SK-N-SH treated with all-trans-retinoic acid at 6 μM for 48 hours (cell line): ENCODE results near the gene OR2S2.

Source experiments
- ATAC-seq: fragments of 200-7000 bp; cut with Tn5 transposase; 3 replicates; pipeline ENCODE4 v1.9.1; 2020; ENCODE audit warnings: mild to moderate bottlenecking, moderate library complexity
- ARNTL ChIP-seq: fragments of 450-650 bp; formaldehyde crosslinking; IDR thresholded peaks from 2 replicates; pipeline ENCODE4 v1.5.0; 2020; ENCODE audit warnings: low read depth, mild to moderate bottlenecking, moderate library complexity, borderline replicate concordance
- BACH2 ChIP-seq: fragments of 250-450 bp; sonication (Bioruptor Pico); IDR thresholded peaks from 2 replicates; pipeline ENCODE4 v1.9.0; 2021; ENCODE audit warnings: mild to moderate bottlenecking, borderline replicate concordance
- CSDC2 ChIP-seq: fragments of 250-450 bp; sonication (Bioruptor Pico); IDR thresholded peaks from 2 replicates; pipeline ENCODE4 v1.5.0; 2020; ENCODE audit warnings: mild to moderate bottlenecking, moderate library complexity
- CSRNP3 ChIP-seq: fragments of 250-450 bp; sonication (Bioruptor Pico); IDR thresholded peaks from 2 replicates; pipeline ENCODE4 v1.5.1; 2021; ENCODE audit warnings: mild to moderate bottlenecking, moderate library complexity
- ESRRG ChIP-seq: fragments of 250-450 bp; sonication (Bioruptor Pico); IDR thresholded peaks from 2 replicates; pipeline ENCODE4 v1.6.1; 2021; ENCODE audit warnings: mild to moderate bottlenecking
- GLIS3 ChIP-seq: fragments of 250-450 bp; sonication (Bioruptor Pico); IDR thresholded peaks from 2 replicates; pipeline ENCODE4 v1.5.0; 2020; ENCODE audit warnings: mild to moderate bottlenecking, moderate library complexity
- ISL1 ChIP-seq: fragments of 250-450 bp; sonication (Bioruptor Pico); IDR thresholded peaks from 2 replicates; pipeline ENCODE4 v2.1.2; 2022; ENCODE audit warnings: mild to moderate bottlenecking, moderate library complexity
- OSR1 ChIP-seq: fragments of 250-450 bp; sonication (Bioruptor Pico); IDR thresholded peaks from 2 replicates; pipeline ENCODE4 v1.8.0; 2022; ENCODE audit warnings: moderate library complexity, mild to moderate bottlenecking, inconsistent platforms
- PATZ1 ChIP-seq: fragments of 250-450 bp; sonication (Bioruptor Pico); IDR thresholded peaks from 2 replicates; pipeline ENCODE4 v1.8.0; 2020; ENCODE audit warnings: mild to moderate bottlenecking, moderate library complexity, borderline replicate concordance
- POU6F1 ChIP-seq: fragments of 250-450 bp; sonication (Bioruptor Pico); IDR thresholded peaks from 2 replicates; pipeline ENCODE4 v1.8.0; 2021; ENCODE audit warnings: low read depth, mild to moderate bottlenecking, moderate library complexity, borderline replicate concordance
- PPARA ChIP-seq: fragments of 250-450 bp; sonication (Bioruptor Pico); IDR thresholded peaks from 2 replicates; pipeline ENCODE4 v1.5.0; 2020; ENCODE audit warnings: mild to moderate bottlenecking, borderline replicate concordance
- RARB ChIP-seq: fragments of 250-450 bp; sonication (Bioruptor Pico); IDR thresholded peaks from 2 replicates; pipeline ENCODE4 v1.8.0; 2021; ENCODE audit warnings: mild to moderate bottlenecking, moderate library complexity
- SNAI2 ChIP-seq: fragments of 250-450 bp; sonication (Bioruptor Pico); IDR thresholded peaks from 2 replicates; pipeline ENCODE4 v1.5.0; 2020; ENCODE audit warnings: mild to moderate bottlenecking, moderate library complexity
- TCF4 ChIP-seq: fragments of 250-450 bp; sonication (Bioruptor Pico); IDR thresholded peaks from 2 replicates; pipeline ENCODE4 v1.8.0; 2021; ENCODE audit warnings: mild to moderate bottlenecking, moderate library complexity, borderline replicate concordance
- TOX ChIP-seq: fragments of 250-450 bp; sonication (Bioruptor Pico); IDR thresholded peaks from 2 replicates; pipeline ENCODE4 v1.8.0; 2021; ENCODE audit warnings: mild to moderate bottlenecking, moderate library complexity, borderline replicate concordance
- TSHZ2 ChIP-seq: fragments of 250-450 bp; sonication (Bioruptor Pico); IDR thresholded peaks from 2 replicates; pipeline ENCODE4 v1.5.0; 2020; ENCODE audit warnings: mild to moderate bottlenecking, moderate library complexity
- ZC3H10 ChIP-seq: fragments of 250-450 bp; sonication (Bioruptor Pico); IDR thresholded peaks from 2 replicates; pipeline ENCODE4 v1.5.1; 2021; ENCODE audit warnings: mild to moderate bottlenecking, moderate library complexity
- ZNF565 ChIP-seq: fragments of 450-650 bp; formaldehyde crosslinking; conservative IDR thresholded peaks from 2 replicates; pipeline ENCODE4 v1.5.0; 2020; ENCODE audit warnings: low read depth, mild to moderate bottlenecking, moderate library complexity

OR2S2 gene

GRCh38 chr9:35923927-35924763 is 33.8 kb downstream of the OR2S2 start:
- TF ChIP-seq CSRNP3 (no peak), TOX (CRISPR knock-in tag) (no peak; the same call in 1 of the 2 replicates), BACH2 (CRISPR knock-in tag) (no peak), TSHZ2 (CRISPR knock-in tag) (no peak), ARNTL (no peak), ZNF565 (CRISPR knock-in tag) (no peak), ZC3H10 (CRISPR knock-in tag) (0 out of 2 replicates have a peak, but pooled peaks have one; percentile 15), GLIS3 (CRISPR knock-in tag) (no peak), ESRRG (CRISPR knock-in tag) (no peak), RARB (CRISPR knock-in tag) (no peak), SNAI2 (CRISPR knock-in tag) (no peak), ISL1 (CRISPR knock-in tag) (peak; percentile 60)
- ATAC-seq = peak; percentile 92

- TF ChIP-seq CSDC2 (CRISPR knock-in tag) = no peak
- no peak for TF ChIP-seq SNAI2 (CRISPR knock-in tag)
- no peak for TF ChIP-seq ARNTL
- no peak for TF ChIP-seq PPARA (CRISPR knock-in tag)
- no peak for TF ChIP-seq POU6F1 (CRISPR knock-in tag)
- no peak for TF ChIP-seq ESRRG (CRISPR knock-in tag)
- no peak for TF ChIP-seq ZC3H10 (CRISPR knock-in tag)
- no peak for TF ChIP-seq TCF4
- TF ChIP-seq PATZ1 (CRISPR knock-in tag) = no peak
- TF ChIP-seq TSHZ2 (CRISPR knock-in tag) = no peak
- TF ChIP-seq OSR1 = no peak
- TF ChIP-seq TOX (CRISPR knock-in tag) = no peak
- no peak for TF ChIP-seq CSRNP3
- no peak for TF ChIP-seq ZNF565 (CRISPR knock-in tag)
- TF ChIP-seq ISL1 (CRISPR knock-in tag) = no peak
- ATAC-seq = no peak; the same call in 2 of the 3 replicates
These were observed 34.4 kb downstream of the OR2S2 start for GRCh38 chr9:35923598-35923926.
